Thyroid gland (tissue), 4 donors: ENCODE data around the gene HSDL1.

Source experiments
- POLR2A ChIP-seq, 2 donors: fragments of 450-650 bp; IDR thresholded peaks; one replicate each; pipeline ENCODE4 v1.6.1; 2017; ENCODE audit warnings: antibody characterized with exemption in 2 of 2, mild to moderate bottlenecking in 2 of 2, moderate library complexity in 1 of 2
- TF ChIP-seq, protein P1 (sequence below), 6 experiments: fragments of 200-600 bp in 3 of 6; fragments of 450-650 bp in 3 of 6; sonication (generic) in 3 of 6; IDR thresholded peaks; one replicate each; pipeline ENCODE4 v1.5.1; 2016 to 2019; ENCODE audit warnings: antibody characterized with exemption in 6 of 6, mild to moderate bottlenecking in 2 of 6, inconsistent platforms in 1 of 6, moderate library complexity in 1 of 6

GRCh38 chr16:84137769-84138357 is 7.1 kb downstream of the HSDL1 start:
- no peak for TF ChIP-seq POLR2A (IDR thresholded peaks at IDR 0.05)
- TF ChIP-seq, protein P1, sequence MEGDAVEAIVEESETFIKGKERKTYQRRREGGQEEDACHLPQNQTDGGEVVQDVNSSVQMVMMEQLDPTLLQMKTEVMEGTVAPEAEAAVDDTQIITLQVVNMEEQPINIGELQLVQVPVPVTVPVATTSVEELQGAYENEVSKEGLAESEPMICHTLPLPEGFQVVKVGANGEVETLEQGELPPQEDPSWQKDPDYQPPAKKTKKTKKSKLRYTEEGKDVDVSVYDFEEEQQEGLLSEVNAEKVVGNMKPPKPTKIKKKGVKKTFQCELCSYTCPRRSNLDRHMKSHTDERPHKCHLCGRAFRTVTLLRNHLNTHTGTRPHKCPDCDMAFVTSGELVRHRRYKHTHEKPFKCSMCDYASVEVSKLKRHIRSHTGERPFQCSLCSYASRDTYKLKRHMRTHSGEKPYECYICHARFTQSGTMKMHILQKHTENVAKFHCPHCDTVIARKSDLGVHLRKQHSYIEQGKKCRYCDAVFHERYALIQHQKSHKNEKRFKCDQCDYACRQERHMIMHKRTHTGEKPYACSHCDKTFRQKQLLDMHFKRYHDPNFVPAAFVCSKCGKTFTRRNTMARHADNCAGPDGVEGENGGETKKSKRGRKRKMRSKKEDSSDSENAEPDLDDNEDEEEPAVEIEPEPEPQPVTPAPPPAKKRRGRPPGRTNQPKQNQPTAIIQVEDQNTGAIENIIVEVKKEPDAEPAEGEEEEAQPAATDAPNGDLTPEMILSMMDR (IDR thresholded peaks at IDR 0.05) = no peak
